Mucosa of rectum (tissue), 2 donors: ENCODE measurements around the gene MBNL1.
"Not testable (repeated sequence)": the region's sequence is repeated elsewhere in the genome, so short reads cannot be mapped to it uniquely, and the experiment has no call there.

Experiments
- H3K27ac ChIP-seq, 2 donors: one replicate each; pipeline ENCODE4 v1.7.0; 2013; ENCODE audit warnings: inconsistent platforms in 2 of 2, low read depth in 2 of 2, low read length in 2 of 2
- H3K27me3 ChIP-seq, 2 donors: one replicate each; pipeline ENCODE4 v1.7.0; 2013; ENCODE audit warnings: low read length in 2 of 2; ENCODE audit not compliant: control insufficient read depth in 2 of 2, insufficient read depth in 2 of 2
- H3K36me3 ChIP-seq, 2 donors: one replicate each; pipeline ENCODE4 v1.7.0; 2013; ENCODE audit warnings: low read length in 2 of 2; ENCODE audit not compliant: control insufficient read depth in 2 of 2, insufficient read depth in 2 of 2
- H3K4me1 ChIP-seq, 2 donors: one replicate each; pipeline ENCODE4 v1.7.0; 2013; ENCODE audit warnings: low read length in 2 of 2, mild to moderate bottlenecking in 1 of 2; ENCODE audit not compliant: control insufficient read depth in 2 of 2, insufficient read depth in 2 of 2
- H3K4me3 ChIP-seq, 2 donors: one replicate each; pipeline ENCODE4 v1.7.0; 2013; ENCODE audit warnings: low read length in 2 of 2
- H3K9ac ChIP-seq, 2 donors: one replicate each; pipeline ENCODE4 v1.7.0; 2013; ENCODE audit warnings: low read length in 2 of 2, low read depth in 1 of 2, mild to moderate bottlenecking in 1 of 2
- H3K9me3 ChIP-seq, 2 donors: one replicate each; pipeline ENCODE4 v1.7.0; 2013; ENCODE audit warnings: low read length in 2 of 2; ENCODE audit not compliant: control insufficient read depth in 2 of 2
- donor health status: healthy.
- donor health status: Normal muscosa, but diverticular disease.

MBNL1 gene

GRCh38 chr3:152391671-152392070, 122.9 kb downstream of the MBNL1 start:
- H3K27ac ChIP-seq, result no peak overlapping the region
- H3K27me3 ChIP-seq, result no peaks in the 10 kb centered on the region
- no peak overlapping the region for H3K9ac ChIP-seq
- no peak overlapping the region for H3K4me3 ChIP-seq
- no peaks in the 10 kb centered on the region for H3K4me1 ChIP-seq
- peaks cover 0 to 2% of the 10 kb centered on the region in 2 donors for H3K36me3 ChIP-seq
- H3K9me3 ChIP-seq, result no peaks in the 10 kb centered on the region

- H3K4me1 ChIP-seq, result no peaks in the 10 kb centered on the region
- no peaks in the 10 kb centered on the region for H3K9me3 ChIP-seq
- no peaks in the 10 kb centered on the region for H3K27me3 ChIP-seq
- H3K4me3 ChIP-seq, result no peak overlapping the region
- no peak overlapping the region for H3K27ac ChIP-seq
- no peak overlapping the region for H3K9ac ChIP-seq
- H3K36me3 ChIP-seq, result peaks cover 0 to 2% of the 10 kb centered on the region in 2 donors
Measured at GRCh38 chr3:152392272-152392880, 123.6 kb downstream of the MBNL1 start.

GRCh38 chr3:152394246-152394645, 125.5 kb downstream of the MBNL1 start:
- no peaks in the 10 kb centered on the region for H3K9me3 ChIP-seq
- no peak overlapping the region for H3K27ac ChIP-seq
- peaks cover 0 to 3% of the 10 kb centered on the region in 2 donors for H3K4me1 ChIP-seq
- peaks cover 0 to 2% of the 10 kb centered on the region in 2 donors for H3K36me3 ChIP-seq
- H3K27me3 ChIP-seq, result no peaks in the 10 kb centered on the region
- no peak overlapping the region for H3K4me3 ChIP-seq
- no peak overlapping the region for H3K9ac ChIP-seq

DNA sequence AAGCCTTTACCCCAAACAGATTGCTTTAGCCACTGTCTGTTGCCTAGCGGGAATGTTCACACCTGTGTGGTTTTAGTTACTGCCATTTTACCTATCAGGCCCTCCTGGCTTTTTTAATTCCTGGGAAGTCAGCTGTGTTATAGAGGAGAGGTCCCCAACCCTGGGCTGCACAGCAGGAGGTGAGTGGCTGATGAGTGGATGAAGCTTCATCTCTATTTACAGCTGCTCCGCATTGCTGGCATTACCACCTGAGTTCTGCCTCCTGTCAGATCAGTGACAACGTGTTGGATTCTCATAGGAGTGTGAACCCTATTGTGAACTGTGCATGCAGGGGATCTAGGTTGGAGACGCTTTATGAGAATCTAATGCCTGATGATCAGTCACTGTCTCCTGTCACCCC, 127.0 kb downstream of the MBNL1 start:
- Histone ChIP-seq H3K27ac (no peak overlapping the region), H3K9ac (no peak overlapping the region), H3K4me3 (no peak overlapping the region), H3K4me1 (peaks cover 0 to 3% of the 10 kb centered on the region in 2 donors), H3K27me3 (no peaks in the 10 kb centered on the region), H3K36me3 (peaks cover 0 to 2% of the 10 kb centered on the region in 2 donors), H3K9me3 (no peaks in the 10 kb centered on the region)

DNA sequence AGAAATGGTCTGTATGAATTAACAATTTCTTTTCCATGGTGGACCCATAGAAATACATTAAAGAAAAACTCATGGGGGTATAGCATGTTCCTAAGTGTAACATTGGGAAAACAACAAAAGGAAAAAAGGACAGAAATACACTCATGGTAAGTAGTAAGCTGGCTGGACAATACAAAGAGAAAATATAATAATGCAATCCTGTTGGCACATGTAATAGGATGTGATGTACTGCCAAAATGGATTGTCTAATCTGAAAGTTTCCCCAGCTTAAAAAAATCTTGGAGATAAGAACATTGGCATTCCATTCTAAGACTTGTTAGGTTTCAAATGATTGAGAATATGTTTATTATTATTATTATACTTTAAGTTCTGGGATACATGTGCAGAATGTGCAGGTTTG, 128.1 kb downstream of the MBNL1 start:
- peaks cover 0 to 2% of the 10 kb centered on the region in 2 donors for H3K36me3 ChIP-seq
- no peak overlapping the region for H3K27ac ChIP-seq
- H3K4me1 ChIP-seq, result peaks cover 3% of the 10 kb centered on the region in 2 donors
- no peaks in the 10 kb centered on the region for H3K9me3 ChIP-seq
- H3K9ac ChIP-seq, result no peak overlapping the region
- H3K27me3 ChIP-seq, result no peaks in the 10 kb centered on the region
- no peak overlapping the region for H3K4me3 ChIP-seq

DNA sequence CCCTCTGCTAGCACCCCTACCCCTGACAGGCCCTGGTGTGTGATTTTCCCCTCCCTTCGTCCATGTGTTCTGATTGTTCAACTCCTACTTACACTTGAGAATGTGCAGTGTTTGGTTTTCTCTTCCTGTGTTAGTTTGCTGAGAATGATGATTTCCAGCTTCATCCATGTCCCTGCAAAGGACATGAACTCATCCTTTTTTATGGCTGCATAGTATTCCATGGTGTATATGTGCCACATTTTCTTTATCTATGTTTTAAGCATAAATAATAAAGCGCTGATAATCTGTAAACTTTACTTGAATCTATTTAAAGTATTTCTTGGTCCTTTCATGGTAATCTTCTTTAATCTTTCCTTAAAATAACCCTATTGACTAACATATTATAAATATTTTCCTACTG, 128.6 kb downstream of the MBNL1 start:
- not testable (repeated sequence) for H3K36me3 ChIP-seq, H3K27me3 ChIP-seq, H3K9me3 ChIP-seq, H3K4me3 ChIP-seq, H3K27ac ChIP-seq, H3K4me1 ChIP-seq, H3K9ac ChIP-seq

DNA sequence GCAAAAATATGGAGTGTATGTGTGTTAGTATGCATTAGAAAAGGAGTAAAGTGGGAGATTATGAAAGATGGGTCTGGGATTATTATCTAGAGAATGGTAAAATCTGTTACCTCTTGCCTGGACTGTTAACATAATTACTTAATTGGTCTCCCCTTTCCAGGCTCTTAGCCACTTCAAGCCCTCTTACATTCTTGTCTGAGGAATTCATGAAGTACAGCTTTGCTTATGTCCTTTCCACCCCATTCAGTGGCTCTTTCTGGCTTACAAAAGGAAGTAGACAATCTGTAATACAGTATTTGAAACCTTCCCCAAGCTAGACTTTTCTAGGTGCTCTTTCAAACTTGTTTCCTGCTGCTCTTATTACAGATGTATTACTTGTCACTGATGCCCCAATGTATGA, 129.8 kb downstream of the MBNL1 start:
- no peak overlapping the region for H3K4me3 ChIP-seq
- H3K36me3 ChIP-seq, result peaks cover 0 to 2% of the 10 kb centered on the region in 2 donors
- no peaks in the 10 kb centered on the region for H3K9me3 ChIP-seq
- H3K4me1 ChIP-seq, result peaks cover 3% of the 10 kb centered on the region in 2 donors
- H3K9ac ChIP-seq, result no peak overlapping the region
- no peaks in the 10 kb centered on the region for H3K27me3 ChIP-seq
- H3K27ac ChIP-seq, result no peak overlapping the region

DNA sequence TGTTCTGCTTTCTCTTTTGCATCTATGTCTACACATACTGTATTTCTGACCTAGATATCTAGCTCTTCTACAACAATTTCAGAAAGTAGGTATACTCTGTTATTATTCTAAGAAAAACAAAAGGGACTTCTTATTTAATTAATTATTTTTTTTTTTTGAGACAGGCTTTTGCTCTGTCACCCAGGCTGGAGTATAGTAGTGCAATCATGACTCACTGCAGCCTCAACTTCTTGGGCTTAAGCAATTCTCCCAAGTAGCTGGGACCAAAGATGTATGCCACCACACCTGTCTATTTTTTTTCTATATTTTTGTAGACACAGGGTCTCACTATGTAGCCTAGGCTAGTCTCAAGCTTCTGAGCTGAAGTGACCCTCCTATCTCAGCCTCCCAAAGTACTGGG, 130.6 kb downstream of the MBNL1 start:
- peaks cover 3% of the 10 kb centered on the region in 2 donors for H3K4me1 ChIP-seq
- no peak overlapping the region for H3K27ac ChIP-seq
- H3K9me3 ChIP-seq, result no peaks in the 10 kb centered on the region
- H3K4me3 ChIP-seq, result no peak overlapping the region
- H3K36me3 ChIP-seq, result peaks cover 0 to 2% of the 10 kb centered on the region in 2 donors
- no peaks in the 10 kb centered on the region for H3K27me3 ChIP-seq
- no peak overlapping the region for H3K9ac ChIP-seq

DNA sequence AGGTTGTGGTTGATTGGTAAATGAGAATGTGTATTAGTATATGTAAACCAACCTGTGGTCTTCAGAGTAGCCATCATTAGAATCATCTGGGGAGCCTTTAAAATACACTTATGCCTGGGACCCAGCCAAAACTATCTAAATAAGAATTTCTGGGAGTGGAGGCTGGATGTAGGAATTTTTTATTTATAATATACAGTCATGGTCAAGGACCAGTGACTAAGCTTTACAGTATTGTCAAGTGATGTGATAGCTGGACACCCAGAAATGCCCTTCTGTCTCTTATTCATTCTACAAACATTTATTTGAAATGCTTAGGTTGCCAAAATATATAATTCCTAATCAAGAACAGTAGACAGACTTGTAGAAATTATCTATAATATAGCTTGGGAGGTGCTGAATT, 132.2 kb downstream of the MBNL1 start:
- Histone ChIP-seq H3K9me3 (no peaks in the 10 kb centered on the region), H3K27ac (no peak overlapping the region), H3K4me1 (peaks cover 3% of the 10 kb centered on the region in 2 donors), H3K9ac (no peak overlapping the region), H3K36me3 (no peaks in the 10 kb centered on the region), H3K4me3 (no peak overlapping the region), H3K27me3 (no peaks in the 10 kb centered on the region)

- H3K4me1 ChIP-seq, result peaks cover 3% of the 10 kb centered on the region in 2 donors
- no peaks in the 10 kb centered on the region for H3K36me3 ChIP-seq
- H3K4me3 ChIP-seq, result no peak overlapping the region
- H3K9ac ChIP-seq, result no peak overlapping the region
- no peaks in the 10 kb centered on the region for H3K27me3 ChIP-seq
- H3K27ac ChIP-seq, result peak overlapping the region in 1 of 2 donors; percentile 34
- H3K9me3 ChIP-seq, result no peaks in the 10 kb centered on the region
Measured at GRCh38 chr3:152402695-152403451, 134.1 kb downstream of the MBNL1 start.
